HG03469 (cell line): ENCODE results near the gene IGFN1.

ENCODE experiments used
- ATAC-seq: cut with Tn5 transposase; IDR thresholded peaks from one replicate; pipeline ENCODE4 v1.9.1; 2021; ENCODE audit warnings: mild to moderate bottlenecking, moderate library complexity, moderate number of reproducible peaks; ENCODE audit not compliant: unreplicated experiment

Gene IGFN1

GRCh38 chr1:201190624-201191051, at the start of gene IGFN1:
TSS of gene IGFN1 (plus strand) at chr1:201190824. CDS start at chr1:201193294, 2,470 bp downstream.
- no peak for ATAC-seq

GRCh38 chr1:201140941-201141260, 49.7 kb upstream of the IGFN1 start:
- ATAC-seq, result no peak

- no peak for ATAC-seq
Observed at GRCh38 chr1:201141418-201141817, 49.2 kb upstream of the IGFN1 start.

GRCh38 chr1:201142011-201142848, 48.4 kb upstream of the IGFN1 start:
- no peak for ATAC-seq

GRCh38 chr1:201142849-201143725, 47.5 kb upstream of the IGFN1 start:
- ATAC-seq, result no peak

- no peak for ATAC-seq
Observed at GRCh38 chr1:201143726-201144635, 46.6 kb upstream of the IGFN1 start.

GRCh38 chr1:201144701-201145100, 45.9 kb upstream of the IGFN1 start:
- no peak for ATAC-seq

- no peak for ATAC-seq
Observed at GRCh38 chr1:201145132-201145531, 45.5 kb upstream of the IGFN1 start.

GRCh38 chr1:201145816-201146215, 44.8 kb upstream of the IGFN1 start:
- ATAC-seq, result no peak

- ATAC-seq, result no peak
Observed at GRCh38 chr1:201146626-201147390, 43.8 kb upstream of the IGFN1 start.

GRCh38 chr1:201147396-201148015, 43.1 kb upstream of the IGFN1 start:
- no peak for ATAC-seq

- no peak for ATAC-seq
Observed at GRCh38 chr1:201149400-201149799, 41.2 kb upstream of the IGFN1 start.

- peak; percentile 16 for ATAC-seq
Observed at GRCh38 chr1:201153474-201154388, 36.9 kb upstream of the IGFN1 start.

GRCh38 chr1:201154389-201155165, 36.0 kb upstream of the IGFN1 start, which contains the start of gene TMEM9:
TSS of gene TMEM9 (minus strand) at chr1:201154474. CDS start at chr1:201153923, 551 bp downstream.
- ATAC-seq, result peak; percentile 89

- no peak for ATAC-seq
Observed at GRCh38 chr1:201155354-201155753, 35.3 kb upstream of the IGFN1 start.

- ATAC-seq, result no peak
Observed at GRCh38 chr1:201156346-201156745, 34.3 kb upstream of the IGFN1 start.

- no peak for ATAC-seq
Observed at GRCh38 chr1:201156819-201157218, 33.8 kb upstream of the IGFN1 start.

- ATAC-seq, result no peak
Observed at GRCh38 chr1:201157949-201158348, 32.7 kb upstream of the IGFN1 start.
